GM13977 (cell line): ENCODE results near the gene CPNE6.

Experiments
- DNase-seq: peaks from one replicate; pipeline ENCODE4 v3.0.0; 2012; ENCODE audit warnings: low spot score
- in situ Hi-C: fragments of 300-500 bp; cut with MboI; formaldehyde crosslinking; loops from one replicate; pipeline ENCODE4 v1.12.0; 2022; ENCODE audit warnings: low sequenced_read_pairs, low pct_unique_long_range_greater_than_20kb, mixed read lengths, inconsistent platforms; ENCODE audit not compliant: unreplicated experiment
- TF ChIP-seq, protein P1 (sequence below): IDR thresholded peaks from 2 replicates; pipeline ENCODE4 v1.5.1; 2012; ENCODE audit warnings: mild to moderate bottlenecking, control low read depth; ENCODE audit not compliant: insufficient read depth; ENCODE audit errors: extremely low read depth, missing control alignments

Gene CPNE6

DNA sequence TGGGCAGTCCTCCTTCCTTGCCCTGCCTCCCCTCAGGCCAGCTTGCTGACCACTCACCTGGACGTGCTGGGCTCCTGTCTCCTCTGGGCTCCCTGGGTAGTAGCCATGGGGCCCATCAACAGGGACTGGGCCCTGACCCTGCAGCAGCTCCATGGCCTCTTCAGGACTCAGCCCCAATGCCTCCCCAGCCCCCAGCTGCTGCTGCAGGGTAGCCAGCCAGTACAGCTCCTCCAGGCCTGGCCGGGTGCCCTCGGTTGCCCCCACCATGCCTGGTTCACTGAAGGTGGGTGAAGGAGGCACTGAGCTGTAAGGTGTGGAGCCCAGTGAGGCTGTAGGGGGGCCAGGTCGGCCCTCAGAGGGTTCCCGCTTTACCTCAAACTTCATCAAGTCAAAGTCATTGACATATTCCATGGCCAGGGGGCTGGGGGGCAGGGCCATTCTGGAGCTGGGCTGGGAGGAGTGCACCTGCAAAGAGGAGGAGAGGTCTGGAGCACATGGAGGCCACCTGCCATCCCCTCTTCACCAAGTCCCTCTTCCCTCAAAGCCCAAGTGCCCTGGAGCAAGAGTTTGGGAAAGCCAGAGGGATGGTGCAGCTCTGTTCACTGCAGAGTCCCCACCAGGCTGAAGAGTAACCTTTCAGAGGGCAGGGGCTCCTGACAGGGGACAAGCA, 11.2 kb downstream of the CPNE6 start:
- TF ChIP-seq, protein P1, sequence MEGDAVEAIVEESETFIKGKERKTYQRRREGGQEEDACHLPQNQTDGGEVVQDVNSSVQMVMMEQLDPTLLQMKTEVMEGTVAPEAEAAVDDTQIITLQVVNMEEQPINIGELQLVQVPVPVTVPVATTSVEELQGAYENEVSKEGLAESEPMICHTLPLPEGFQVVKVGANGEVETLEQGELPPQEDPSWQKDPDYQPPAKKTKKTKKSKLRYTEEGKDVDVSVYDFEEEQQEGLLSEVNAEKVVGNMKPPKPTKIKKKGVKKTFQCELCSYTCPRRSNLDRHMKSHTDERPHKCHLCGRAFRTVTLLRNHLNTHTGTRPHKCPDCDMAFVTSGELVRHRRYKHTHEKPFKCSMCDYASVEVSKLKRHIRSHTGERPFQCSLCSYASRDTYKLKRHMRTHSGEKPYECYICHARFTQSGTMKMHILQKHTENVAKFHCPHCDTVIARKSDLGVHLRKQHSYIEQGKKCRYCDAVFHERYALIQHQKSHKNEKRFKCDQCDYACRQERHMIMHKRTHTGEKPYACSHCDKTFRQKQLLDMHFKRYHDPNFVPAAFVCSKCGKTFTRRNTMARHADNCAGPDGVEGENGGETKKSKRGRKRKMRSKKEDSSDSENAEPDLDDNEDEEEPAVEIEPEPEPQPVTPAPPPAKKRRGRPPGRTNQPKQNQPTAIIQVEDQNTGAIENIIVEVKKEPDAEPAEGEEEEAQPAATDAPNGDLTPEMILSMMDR, result no peak
- no peak for DNase-seq
- in situ Hi-C loops, result loop anchor here (25.0 kb wide), 1 partner anchor 95 kb away; the partner anchor contains the start of gene DHRS4L2

DNA sequence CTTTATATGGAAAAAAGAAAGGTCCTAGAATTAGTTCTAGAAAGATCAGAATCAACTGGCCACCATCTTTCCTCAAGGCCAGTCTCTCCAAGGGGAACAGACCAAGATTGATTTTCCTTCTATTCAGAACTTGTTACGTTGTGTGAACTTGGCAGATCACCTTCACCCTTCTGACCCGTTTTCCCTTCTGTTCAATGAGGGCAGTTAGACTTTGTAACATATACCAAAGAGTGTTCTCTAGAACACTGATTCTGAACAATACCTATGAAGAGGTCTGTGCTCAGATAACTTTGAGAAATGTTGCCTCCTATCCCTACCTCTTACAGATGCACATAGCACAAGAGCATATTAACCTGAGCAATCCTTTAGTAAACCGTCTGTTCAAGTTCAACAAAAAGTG, 12.1 kb downstream of the CPNE6 start:
- no peak for DNase-seq
- in situ Hi-C loops, result loop anchor here (25.0 kb wide), 1 partner anchor 96 kb away; the partner anchor contains the start of gene DHRS4L2
- TF ChIP-seq, protein P1, result no peak

DNA sequence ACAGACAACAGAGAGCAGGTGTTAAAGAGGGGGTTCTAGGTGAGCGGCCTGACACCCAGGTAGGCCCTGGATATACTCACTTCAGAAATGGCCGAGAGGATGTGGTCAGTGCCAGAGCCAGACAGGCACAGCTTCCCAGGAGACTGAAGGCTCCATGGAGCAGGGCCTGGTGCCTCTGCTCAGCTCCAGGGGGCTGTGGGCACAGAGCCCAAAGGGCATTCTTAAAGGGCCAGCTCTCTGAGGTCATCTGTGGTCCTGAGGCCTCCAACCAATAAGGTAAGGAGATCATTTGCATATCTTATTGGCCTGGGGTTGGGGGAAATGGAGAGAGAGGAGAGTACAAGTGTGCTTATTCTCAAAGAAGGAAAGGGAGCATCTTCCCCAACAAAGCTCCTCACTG, 13.1 kb downstream of the CPNE6 start:
- in situ Hi-C loops, result loop anchor here (25.0 kb wide), 1 partner anchor 97 kb away; the partner anchor contains the start of gene DHRS4L2
- no peak for DNase-seq
- TF ChIP-seq, protein P1, result no peak

DNA sequence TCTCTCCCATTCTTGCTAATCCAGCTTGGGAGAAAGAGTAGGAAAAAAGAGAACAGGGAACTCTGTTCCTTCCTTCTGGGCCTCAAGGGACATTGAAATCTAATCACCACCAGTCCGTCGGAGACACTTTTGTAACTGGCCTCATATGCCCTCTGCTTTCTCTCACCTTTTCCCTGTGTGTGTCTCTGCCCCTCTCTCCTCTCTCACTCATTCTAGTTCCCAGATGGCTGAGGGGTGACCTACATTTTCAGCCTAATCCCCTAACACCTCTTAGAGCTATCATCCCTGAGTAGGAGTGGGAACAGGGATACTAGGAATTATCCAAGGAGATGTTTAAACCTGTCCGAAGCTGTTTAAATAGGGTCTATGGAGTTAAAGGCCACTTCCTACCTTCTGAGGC, 13.9 kb downstream of the CPNE6 start:
- no peak for DNase-seq
- TF ChIP-seq, protein P1, result no peak
- in situ Hi-C loops, result loop anchor here (25.0 kb wide), 1 partner anchor 98 kb away; the partner anchor contains the start of gene DHRS4L2

DNA sequence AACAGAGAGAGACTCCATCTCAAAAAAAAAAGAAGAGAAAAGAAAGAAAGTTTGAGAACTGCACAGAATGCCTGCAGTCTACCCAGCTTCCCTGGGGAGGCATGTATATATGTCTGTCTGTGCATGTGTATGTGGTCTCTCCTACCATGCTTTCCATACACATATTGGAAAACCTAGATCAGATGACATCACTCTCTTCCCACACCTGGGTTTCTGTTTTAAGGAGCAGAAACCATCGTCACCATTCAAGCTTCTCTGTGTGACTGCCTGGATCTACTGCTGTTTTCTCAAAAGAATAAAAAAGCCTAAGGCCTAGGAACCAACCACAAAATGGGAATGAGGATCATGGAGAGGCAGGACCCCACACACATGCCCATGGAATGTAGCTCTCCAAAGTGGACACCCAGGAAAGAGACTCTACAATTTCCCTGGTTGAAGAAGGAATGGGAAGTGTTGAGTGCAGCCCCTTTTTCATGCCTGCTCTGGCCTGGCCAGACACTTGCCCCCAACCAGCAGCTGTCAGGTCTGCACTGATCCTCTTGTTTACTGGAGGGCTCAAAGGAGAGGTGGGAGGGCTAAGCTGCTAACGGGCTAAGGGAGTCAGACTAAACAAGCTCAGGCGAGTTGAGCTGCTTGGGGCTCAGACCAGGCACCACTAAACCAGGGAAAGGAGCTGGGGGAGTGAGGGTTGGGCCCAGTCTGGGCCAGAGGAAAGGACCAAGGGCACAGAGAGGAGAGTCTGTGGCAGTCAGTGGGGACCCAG, 15.0 kb downstream of the CPNE6 start:
- TF ChIP-seq, protein P1, result no peak
- DNase-seq, result no peak
- in situ Hi-C loops, result loop anchor here (25.0 kb wide), 1 partner anchor 99 kb away; the partner anchor contains the start of gene DHRS4L2

DNA sequence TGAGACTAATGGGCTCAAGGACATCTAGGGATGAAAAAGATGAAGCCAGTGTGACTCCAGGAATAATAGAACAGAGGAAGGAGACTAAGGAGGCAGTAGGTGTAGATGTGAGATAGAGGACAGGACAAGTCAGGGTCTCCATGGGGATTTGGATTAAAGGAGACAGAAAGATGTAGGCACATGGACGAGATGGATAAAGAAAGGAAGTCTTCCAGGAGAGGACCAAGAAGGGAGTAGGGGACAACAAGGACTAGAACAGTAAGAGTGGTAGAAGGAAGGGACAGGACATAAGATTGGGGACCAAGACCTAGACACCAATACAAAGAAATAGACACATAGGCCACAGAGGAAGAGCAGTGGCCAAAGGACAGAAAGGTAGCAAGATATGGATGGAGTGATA, 15.6 kb downstream of the CPNE6 start:
- TF ChIP-seq, protein P1, result no peak
- no peak for DNase-seq
- in situ Hi-C loops, result loop anchor here (25.0 kb wide), 1 partner anchor 100 kb away; the partner anchor contains the start of gene DHRS4L2
